ENCODE results near the gene PTPRF. TPM values are rescaled to one million over a fixed set of nuclear protein-coding genes. Genes with fewer than 3 reads are reported as not detected.

The PTPRF gene
- total and polyA plus RNA-seq, 2 experiments from 2014 or later: 96.0 to 115 TPM

DNA sequence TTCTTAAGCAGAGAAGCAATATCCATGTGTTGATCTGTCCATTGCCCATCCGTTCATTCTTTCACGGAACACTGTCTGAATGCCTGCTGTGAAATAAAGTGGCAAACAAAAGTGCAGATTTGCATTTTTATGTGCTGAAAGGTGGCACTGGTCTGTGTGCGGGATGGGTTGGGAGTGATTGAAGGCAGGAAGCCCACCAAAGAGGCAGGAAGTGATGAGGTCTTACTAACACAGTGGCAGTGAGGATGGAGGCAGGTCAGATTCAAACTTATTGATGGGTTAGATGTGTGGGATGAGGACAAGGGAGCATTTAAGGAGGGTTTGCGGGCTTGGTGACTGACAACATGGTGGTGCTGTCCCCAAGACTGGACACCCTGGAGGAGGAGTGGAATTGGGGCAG lies 8.3 kb downstream of the PTPRF start:
- H4K20me1 ChIP-seq (ENCODE audit: insufficient read depth, poor library complexity, severe bottlenecking): peaks cover 4% of the 10 kb centered on the region
- peaks cover 90% of the 10 kb centered on the region for H3K79me2 ChIP-seq
- no peak overlapping the region for H3K4me3 ChIP-seq
- no peak overlapping the region for H2AFZ ChIP-seq
- no peaks in the 10 kb centered on the region for H3K27me3 ChIP-seq
- DNase-seq (ENCODE audit: low spot score): no peak
- H3K9me3 ChIP-seq (ENCODE audit: low read depth): no peaks in the 10 kb centered on the region
- H3K9me2 ChIP-seq (replicated peaks; ENCODE audit: insufficient read depth): no peaks in the 10 kb centered on the region
- H3K36me3 ChIP-seq (replicated peaks; ENCODE audit: insufficient read depth, low read depth): no peaks in the 10 kb centered on the region
- 99% methylated on average over 4 of the region's 4 CpGs for WGBS (ENCODE audit: low lambda C conversion rate, missing lambda C conversion rate)
- no peak overlapping the region for H3K27ac ChIP-seq
- TF ChIP-seq EZH2 (IDR thresholded peaks at IDR 0.05; ENCODE audit: borderline replicate concordance): no peak
- TF ChIP-seq, protein P1, sequence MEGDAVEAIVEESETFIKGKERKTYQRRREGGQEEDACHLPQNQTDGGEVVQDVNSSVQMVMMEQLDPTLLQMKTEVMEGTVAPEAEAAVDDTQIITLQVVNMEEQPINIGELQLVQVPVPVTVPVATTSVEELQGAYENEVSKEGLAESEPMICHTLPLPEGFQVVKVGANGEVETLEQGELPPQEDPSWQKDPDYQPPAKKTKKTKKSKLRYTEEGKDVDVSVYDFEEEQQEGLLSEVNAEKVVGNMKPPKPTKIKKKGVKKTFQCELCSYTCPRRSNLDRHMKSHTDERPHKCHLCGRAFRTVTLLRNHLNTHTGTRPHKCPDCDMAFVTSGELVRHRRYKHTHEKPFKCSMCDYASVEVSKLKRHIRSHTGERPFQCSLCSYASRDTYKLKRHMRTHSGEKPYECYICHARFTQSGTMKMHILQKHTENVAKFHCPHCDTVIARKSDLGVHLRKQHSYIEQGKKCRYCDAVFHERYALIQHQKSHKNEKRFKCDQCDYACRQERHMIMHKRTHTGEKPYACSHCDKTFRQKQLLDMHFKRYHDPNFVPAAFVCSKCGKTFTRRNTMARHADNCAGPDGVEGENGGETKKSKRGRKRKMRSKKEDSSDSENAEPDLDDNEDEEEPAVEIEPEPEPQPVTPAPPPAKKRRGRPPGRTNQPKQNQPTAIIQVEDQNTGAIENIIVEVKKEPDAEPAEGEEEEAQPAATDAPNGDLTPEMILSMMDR (IDR thresholded peaks at IDR 0.05; ENCODE audit: poor library complexity): no peak
- TF ChIP-seq EZH2phosphoT487 (IDR thresholded peaks at IDR 0.05; ENCODE audit: low read depth, severe bottlenecking, unreplicated experiment): no peak
- peaks cover 51% of the 10 kb centered on the region for H3K4me1 ChIP-seq (ENCODE audit: insufficient read depth)
- H3K4me2 ChIP-seq: no peak overlapping the region

DNA sequence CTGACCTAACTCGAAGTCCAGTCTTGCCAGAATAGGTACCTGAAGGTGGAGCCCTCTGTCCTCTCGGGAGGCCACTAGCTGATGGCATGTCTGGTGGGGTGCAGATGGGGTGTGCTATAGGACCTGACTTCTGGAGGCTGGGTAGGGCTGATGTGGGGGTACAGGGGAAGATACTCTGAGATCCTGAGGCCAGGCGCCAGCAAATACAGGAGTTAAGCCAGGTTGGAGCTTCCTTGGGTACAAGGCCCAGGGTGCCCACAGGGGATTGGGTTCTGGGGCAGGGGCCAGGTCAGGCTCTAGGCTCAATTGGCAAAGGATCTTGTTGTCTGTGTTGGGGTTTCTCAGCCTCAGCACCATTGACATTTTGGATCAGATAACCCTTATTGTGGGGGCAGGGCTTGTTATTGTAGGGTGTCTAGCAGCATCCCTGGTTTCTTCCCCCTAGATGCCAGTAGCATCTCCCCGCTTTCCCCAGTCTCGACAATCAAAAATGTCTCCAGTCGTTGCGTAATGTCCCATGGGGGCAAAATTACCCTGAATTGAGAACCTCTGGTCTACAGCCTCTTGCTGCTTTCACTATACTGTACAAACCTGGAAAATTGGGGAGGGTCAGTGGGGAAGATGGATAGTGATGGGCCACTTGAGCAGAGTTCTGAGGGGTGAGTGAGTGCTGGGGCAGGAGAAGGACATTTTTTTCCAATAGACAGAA lies 9.2 kb downstream of the PTPRF start:
- TF ChIP-seq EZH2 (IDR thresholded peaks at IDR 0.05; ENCODE audit: borderline replicate concordance) (no peak), EZH2phosphoT487 (IDR thresholded peaks at IDR 0.05; ENCODE audit: low read depth, severe bottlenecking, unreplicated experiment) (no peak)
- TF ChIP-seq, protein P1 (IDR thresholded peaks at IDR 0.05; ENCODE audit: poor library complexity): no peak
- H3K36me3 ChIP-seq (replicated peaks; ENCODE audit: insufficient read depth, low read depth): no peaks in the 10 kb centered on the region
- H3K4me1 ChIP-seq (ENCODE audit: insufficient read depth): peaks cover 54% of the 10 kb centered on the region
- WGBS (ENCODE audit: low lambda C conversion rate, missing lambda C conversion rate): 97% methylated on average over 7 of the region's 7 CpGs
- no peak overlapping the region for H2AFZ ChIP-seq
- peaks cover 89% of the 10 kb centered on the region for H3K79me2 ChIP-seq
- DNase-seq (ENCODE audit: low spot score): no peak
- H3K9me3 ChIP-seq (ENCODE audit: low read depth): no peaks in the 10 kb centered on the region
- no peaks in the 10 kb centered on the region for H3K27me3 ChIP-seq
- no peak overlapping the region for H3K27ac ChIP-seq
- H3K9me2 ChIP-seq (replicated peaks; ENCODE audit: insufficient read depth): no peaks in the 10 kb centered on the region
- no peak overlapping the region for H3K4me3 ChIP-seq
- H3K4me2 ChIP-seq: no peak overlapping the region
- H4K20me1 ChIP-seq (ENCODE audit: insufficient read depth, poor library complexity, severe bottlenecking): peaks cover under 1% of the 10 kb centered on the region

DNA sequence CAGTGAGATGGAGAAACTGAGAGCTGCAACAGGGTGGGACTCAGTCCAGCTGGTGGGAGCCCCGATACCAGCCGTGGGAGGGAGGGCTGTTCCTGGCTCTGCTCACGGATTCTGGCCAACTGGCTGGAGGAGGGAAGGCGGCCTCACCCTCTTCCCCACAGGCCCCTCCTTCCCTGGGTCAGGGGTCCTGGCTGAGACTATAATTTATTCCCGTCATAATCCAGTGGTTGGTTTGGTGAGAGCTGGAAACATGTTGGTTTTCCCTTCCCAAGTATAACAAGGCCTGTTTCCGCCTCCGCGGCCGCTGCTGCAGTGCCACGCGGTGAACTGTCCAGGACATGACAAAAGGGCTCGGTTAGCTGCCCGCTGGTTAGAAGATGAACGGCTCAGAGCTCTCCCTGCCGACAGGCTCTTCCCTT lies 10.0 kb downstream of the PTPRF start:
- Histone ChIP-seq H3K4me3 (no peak overlapping the region), H3K9me3 (ENCODE audit: low read depth) (no peaks in the 10 kb centered on the region), H4K20me1 (ENCODE audit: insufficient read depth, poor library complexity, severe bottlenecking) (no peaks in the 10 kb centered on the region), H3K9me2 (replicated peaks; ENCODE audit: insufficient read depth) (no peaks in the 10 kb centered on the region), H3K27ac (no peak overlapping the region), H3K4me2 (no peak overlapping the region), H3K79me2 (peaks cover 87% of the 10 kb centered on the region), H3K4me1 (ENCODE audit: insufficient read depth) (peaks cover 54% of the 10 kb centered on the region), H3K36me3 (replicated peaks; ENCODE audit: insufficient read depth, low read depth) (no peaks in the 10 kb centered on the region), H3K27me3 (no peaks in the 10 kb centered on the region), H2AFZ (no peak overlapping the region)
- TF ChIP-seq, protein P1 (IDR thresholded peaks at IDR 0.05; ENCODE audit: poor library complexity): no peak
- no peak for TF ChIP-seq EZH2 (IDR thresholded peaks at IDR 0.05; ENCODE audit: borderline replicate concordance)
- TF ChIP-seq EZH2phosphoT487 (IDR thresholded peaks at IDR 0.05; ENCODE audit: low read depth, severe bottlenecking, unreplicated experiment): no peak
- no peak for DNase-seq (ENCODE audit: low spot score)
- 90% methylated on average over 15 of the region's 15 CpGs for WGBS (ENCODE audit: low lambda C conversion rate, missing lambda C conversion rate)

All from hepatocyte (in vitro differentiated cells).